Measurements from ENCODE around the gene MTARC2. TPM values are rescaled to one million over a fixed set of nuclear protein-coding genes. Genes with fewer than 3 reads are reported as not detected.

MTARC2 gene
- total RNA-seq, 1 donor from 2014 or later: 25.6 TPM

DNA sequence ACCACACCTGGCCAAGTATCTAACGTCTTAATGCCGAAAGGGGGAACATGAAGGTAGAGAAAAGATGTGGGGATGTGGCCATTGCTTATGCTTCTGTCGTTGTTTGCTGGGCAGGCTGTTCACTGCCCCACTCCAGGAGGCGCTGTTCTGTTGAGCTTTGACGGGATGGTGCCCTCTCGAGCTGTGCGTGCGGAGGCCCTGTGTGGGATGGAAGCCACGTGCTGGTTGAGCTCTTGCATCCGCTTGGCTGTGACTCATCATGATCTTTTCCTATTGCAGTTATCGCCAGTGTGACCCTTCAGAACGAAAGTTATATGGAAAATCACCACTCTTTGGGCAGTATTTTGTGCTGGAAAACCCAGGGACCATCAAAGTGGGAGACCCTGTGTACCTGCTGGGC lies 64.9 kb downstream of the MTARC2 start:
- DNase-seq (ENCODE audit: extremely low spot score, unreplicated experiment): no peak
- H3K4me1 Mint-ChIP-seq (ENCODE audit: unreplicated experiment): peaks cover 19% of the 10 kb centered on the region
- peaks cover 6% of the 10 kb centered on the region for H3K27me3 Mint-ChIP-seq (ENCODE audit: unreplicated experiment)
- H3K36me3 Mint-ChIP-seq (ENCODE audit: unreplicated experiment): peaks cover 2% of the 10 kb centered on the region
- H3K9me3 Mint-ChIP-seq (ENCODE audit: unreplicated experiment): no peaks in the 10 kb centered on the region
- TF ChIP-seq CTCF (IDR thresholded peaks at IDR 0.05): no peak
- no peak overlapping the region for H3K4me3 Mint-ChIP-seq (ENCODE audit: unreplicated experiment)
- no peak overlapping the region for H3K27ac Mint-ChIP-seq (ENCODE audit: unreplicated experiment)

DNA sequence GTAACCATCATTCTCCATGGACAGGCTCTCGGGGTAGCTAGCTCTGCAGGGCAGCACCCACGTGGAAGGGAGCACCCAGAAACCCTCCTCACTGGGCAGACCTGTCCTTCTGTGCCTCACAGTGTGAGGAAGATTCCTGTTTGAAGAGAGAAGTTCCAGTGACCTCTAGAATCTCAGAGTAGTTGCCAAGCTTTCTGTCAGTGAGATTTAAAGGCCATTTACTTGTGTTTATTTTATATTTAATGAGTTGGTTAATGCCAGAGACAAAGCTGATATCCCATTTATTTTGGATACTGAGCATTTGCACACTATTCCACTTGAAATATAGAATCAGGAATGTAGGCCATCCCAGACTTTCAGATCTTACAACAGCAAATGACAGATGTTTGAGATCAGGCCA lies 67.3 kb downstream of the MTARC2 start:
- Mint-ChIP-seq H3K27ac (ENCODE audit: unreplicated experiment) (no peak overlapping the region), H3K4me3 (ENCODE audit: unreplicated experiment) (no peak overlapping the region), H3K9me3 (ENCODE audit: unreplicated experiment) (no peaks in the 10 kb centered on the region), H3K36me3 (ENCODE audit: unreplicated experiment) (peaks cover 2% of the 10 kb centered on the region), H3K4me1 (ENCODE audit: unreplicated experiment) (peaks cover 6% of the 10 kb centered on the region), H3K27me3 (ENCODE audit: unreplicated experiment) (peaks cover 6% of the 10 kb centered on the region)
- no peak for TF ChIP-seq CTCF (IDR thresholded peaks at IDR 0.05)
- DNase-seq (ENCODE audit: extremely low spot score, unreplicated experiment): no peak

- H3K36me3 Mint-ChIP-seq (ENCODE audit: unreplicated experiment): no peaks in the 10 kb centered on the region
- no peak overlapping the region for H3K4me3 Mint-ChIP-seq (ENCODE audit: unreplicated experiment)
- no peak overlapping the region for H3K27ac Mint-ChIP-seq (ENCODE audit: unreplicated experiment)
- H3K9me3 Mint-ChIP-seq (ENCODE audit: unreplicated experiment): no peaks in the 10 kb centered on the region
- H3K27me3 Mint-ChIP-seq (ENCODE audit: unreplicated experiment): peaks cover 18% of the 10 kb centered on the region
- no peak for DNase-seq (ENCODE audit: extremely low spot score, unreplicated experiment)
- no peak for TF ChIP-seq CTCF (IDR thresholded peaks at IDR 0.05)
- H3K4me1 Mint-ChIP-seq (ENCODE audit: unreplicated experiment): peaks cover 6% of the 10 kb centered on the region
Observed at GRCh38 chr1:220817907-220818306, 69.8 kb downstream of the MTARC2 start.

DNA sequence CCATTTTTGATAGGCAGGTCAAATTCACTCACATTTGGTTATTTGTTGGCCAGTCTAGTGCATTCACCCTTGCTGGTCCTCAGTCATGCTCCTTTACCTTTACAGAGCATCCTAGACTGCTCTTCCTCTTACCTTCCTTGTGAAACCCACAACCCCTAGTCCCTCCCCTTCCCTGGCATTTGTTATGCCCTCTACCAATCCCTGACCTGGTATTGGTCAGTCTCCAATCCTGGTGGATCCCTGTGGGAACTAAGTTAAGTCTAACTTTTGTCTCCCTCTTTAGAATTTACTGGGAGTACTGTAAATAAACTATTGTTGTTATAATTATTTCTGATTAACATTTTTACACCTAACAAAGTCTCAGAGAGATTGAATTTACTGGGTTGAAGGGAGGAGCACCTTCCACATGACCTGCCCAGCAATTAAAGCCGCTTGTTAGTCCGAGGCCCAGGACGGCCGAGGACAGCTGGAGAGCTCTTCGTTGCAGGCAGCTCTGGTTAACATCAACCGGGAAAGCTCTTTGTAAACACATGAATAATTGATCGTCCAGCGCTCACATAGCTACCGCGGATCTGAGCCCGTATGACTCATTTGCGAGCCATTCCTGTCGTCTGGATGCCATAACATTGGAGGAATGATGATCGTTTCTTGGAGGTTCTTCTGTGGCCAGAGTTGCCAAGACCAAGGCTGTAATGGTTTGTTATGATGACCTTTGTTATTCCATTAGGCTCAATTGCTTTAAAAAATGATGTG lies 70.5 kb downstream of the MTARC2 start:
- Mint-ChIP-seq H3K9me3 (ENCODE audit: unreplicated experiment) (no peaks in the 10 kb centered on the region), H3K27me3 (ENCODE audit: unreplicated experiment) (peaks cover 16% of the 10 kb centered on the region), H3K4me3 (ENCODE audit: unreplicated experiment) (no peak overlapping the region), H3K4me1 (ENCODE audit: unreplicated experiment) (peaks cover 6% of the 10 kb centered on the region), H3K36me3 (ENCODE audit: unreplicated experiment) (no peaks in the 10 kb centered on the region), H3K27ac (ENCODE audit: unreplicated experiment) (no peak overlapping the region)
- no peak for DNase-seq (ENCODE audit: extremely low spot score, unreplicated experiment)
- no peak for TF ChIP-seq CTCF (IDR thresholded peaks at IDR 0.05)

DNA sequence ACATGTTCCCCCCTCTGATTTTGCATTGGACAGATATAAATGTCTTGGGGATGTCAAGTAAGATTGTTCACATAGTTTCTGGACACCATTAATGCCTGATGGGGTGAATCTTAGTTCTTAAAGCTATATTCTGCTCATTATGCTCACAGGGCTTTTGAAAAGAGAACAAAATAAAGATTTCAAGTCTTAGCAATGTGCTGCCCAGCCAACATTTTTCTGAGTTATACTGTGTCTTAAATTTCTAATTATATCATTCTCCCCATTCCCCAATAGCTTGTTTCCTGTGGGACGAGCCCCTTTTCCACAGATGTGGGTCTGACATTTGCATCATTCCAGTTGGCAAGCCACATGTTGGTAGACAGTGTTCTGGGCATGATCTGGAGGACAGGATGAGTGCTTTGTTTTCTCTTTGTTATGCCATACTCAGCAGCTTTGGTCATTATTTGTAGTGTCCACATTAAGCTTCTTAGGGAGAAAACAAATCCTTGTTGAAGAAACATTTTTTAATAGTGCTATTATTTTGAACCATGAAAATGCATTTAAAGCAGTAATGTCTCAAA lies 71.4 kb downstream of the MTARC2 start:
- H3K27ac Mint-ChIP-seq (ENCODE audit: unreplicated experiment): no peak overlapping the region
- no peaks in the 10 kb centered on the region for H3K36me3 Mint-ChIP-seq (ENCODE audit: unreplicated experiment)
- no peak overlapping the region for H3K4me3 Mint-ChIP-seq (ENCODE audit: unreplicated experiment)
- H3K4me1 Mint-ChIP-seq (ENCODE audit: unreplicated experiment): peaks cover 6% of the 10 kb centered on the region
- peaks cover 16% of the 10 kb centered on the region for H3K27me3 Mint-ChIP-seq (ENCODE audit: unreplicated experiment)
- no peaks in the 10 kb centered on the region for H3K9me3 Mint-ChIP-seq (ENCODE audit: unreplicated experiment)
- no peak for TF ChIP-seq CTCF (IDR thresholded peaks at IDR 0.05)
- no peak for DNase-seq (ENCODE audit: extremely low spot score, unreplicated experiment)
